Osteocyte (in vitro differentiated cells): ENCODE results near the gene HTR1D. TPM values are rescaled to one million over a fixed set of nuclear protein-coding genes. Genes with fewer than 3 reads are reported as not detected.

Source experiments
- DNase-seq: peaks from one replicate; pipeline ENCODE4 v3.0.0; 2021; ENCODE audit warnings: mixed read lengths; ENCODE audit not compliant: unreplicated experiment; ENCODE audit errors: extremely low spot score
- H3K27ac Mint-ChIP-seq: one replicate; pipeline ENCODE4 v1.8.0; 2021; ENCODE audit warnings: mild to moderate bottlenecking, mixed read lengths; ENCODE audit not compliant: unreplicated experiment
- H3K27me3 Mint-ChIP-seq: one replicate; pipeline ENCODE4 v1.8.0; 2021; ENCODE audit warnings: mixed read lengths; ENCODE audit not compliant: unreplicated experiment
- H3K36me3 Mint-ChIP-seq: one replicate; pipeline ENCODE4 v1.8.0; 2021; ENCODE audit warnings: mixed read lengths; ENCODE audit not compliant: unreplicated experiment
- H3K4me1 Mint-ChIP-seq: one replicate; pipeline ENCODE4 v1.8.0; 2021; ENCODE audit warnings: mixed read lengths; ENCODE audit not compliant: unreplicated experiment
- H3K4me3 Mint-ChIP-seq: one replicate; pipeline ENCODE4 v1.8.0; 2021; ENCODE audit warnings: mild to moderate bottlenecking, moderate library complexity, mixed read lengths; ENCODE audit not compliant: unreplicated experiment
- H3K9me3 Mint-ChIP-seq: one replicate; pipeline ENCODE4 v1.8.0; 2021; ENCODE audit warnings: mixed read lengths; ENCODE audit not compliant: unreplicated experiment
- CTCF ChIP-seq: fragments of 200-600 bp; sonication (generic); IDR thresholded peaks from 2 replicates; pipeline ENCODE4 v1.5.0; 2021; ENCODE audit warnings: antibody characterized with exemption, mild to moderate bottlenecking, moderate library complexity
- total RNA-seq: library from RNA; stranded (reverse); gene quantifications from 2 replicates; pipeline ENCODE4 v1.2.1, GENCODE V29; 2021

HTR1D gene
- total RNA-seq, 1 donor from 2014 or later, result 1.2 TPM

- H3K36me3 Mint-ChIP-seq, result no peaks in the 10 kb centered on the region
- DNase-seq, result no peak
- no peaks in the 10 kb centered on the region for H3K27me3 Mint-ChIP-seq
- peaks cover 46% of the 10 kb centered on the region for H3K4me1 Mint-ChIP-seq
- no peaks in the 10 kb centered on the region for H3K9me3 Mint-ChIP-seq
- TF ChIP-seq CTCF, result no peak
- peak overlapping the region; percentile 78 for H3K27ac Mint-ChIP-seq
- H3K4me3 Mint-ChIP-seq, result no peak overlapping the region
Observed at GRCh38 chr1:23188434-23188884, 28.8 kb downstream of the HTR1D start.

GRCh38 chr1:23187637-23188036, 29.7 kb downstream of the HTR1D start:
- H3K36me3 Mint-ChIP-seq, result no peaks in the 10 kb centered on the region
- no peaks in the 10 kb centered on the region for H3K27me3 Mint-ChIP-seq
- no peak for TF ChIP-seq CTCF
- DNase-seq, result no peak
- H3K27ac Mint-ChIP-seq, result no peak overlapping the region
- no peaks in the 10 kb centered on the region for H3K9me3 Mint-ChIP-seq
- peaks cover 38% of the 10 kb centered on the region for H3K4me1 Mint-ChIP-seq
- H3K4me3 Mint-ChIP-seq, result no peak overlapping the region

GRCh38 chr1:23185381-23185780, 31.9 kb downstream of the HTR1D start:
- no peaks in the 10 kb centered on the region for H3K27me3 Mint-ChIP-seq
- DNase-seq, result no peak
- no peak overlapping the region for H3K4me3 Mint-ChIP-seq
- no peaks in the 10 kb centered on the region for H3K36me3 Mint-ChIP-seq
- H3K27ac Mint-ChIP-seq, result no peak overlapping the region
- H3K4me1 Mint-ChIP-seq, result peaks cover 29% of the 10 kb centered on the region
- H3K9me3 Mint-ChIP-seq, result no peaks in the 10 kb centered on the region
- no peak for TF ChIP-seq CTCF

GRCh38 chr1:23184212-23184934, 32.9 kb downstream of the HTR1D start:
- TF ChIP-seq CTCF, result peak; percentile 85
- Mint-ChIP-seq H3K36me3 (no peaks in the 10 kb centered on the region), H3K27me3 (no peaks in the 10 kb centered on the region), H3K9me3 (no peaks in the 10 kb centered on the region), H3K4me3 (peak overlapping the region; percentile 72), H3K27ac (no peak overlapping the region), H3K4me1 (peaks cover 19% of the 10 kb centered on the region)
- DNase-seq, result no peak

GRCh38 chr1:23179862-23180261, 37.4 kb downstream of the HTR1D start:
- Mint-ChIP-seq H3K4me3 (no peak overlapping the region), H3K36me3 (no peaks in the 10 kb centered on the region), H3K9me3 (no peaks in the 10 kb centered on the region), H3K27ac (no peak overlapping the region), H3K4me1 (peaks cover 22% of the 10 kb centered on the region), H3K27me3 (no peaks in the 10 kb centered on the region)
- no peak for TF ChIP-seq CTCF
- no peak for DNase-seq
